ENCODE data around the gene RIPPLY3. TPM values are rescaled to one million over a fixed set of nuclear protein-coding genes. Genes with fewer than 3 reads are reported as not detected.

Gene RIPPLY3
- total RNA-seq, 1 donor from 2014 or later = not detected

DNA sequence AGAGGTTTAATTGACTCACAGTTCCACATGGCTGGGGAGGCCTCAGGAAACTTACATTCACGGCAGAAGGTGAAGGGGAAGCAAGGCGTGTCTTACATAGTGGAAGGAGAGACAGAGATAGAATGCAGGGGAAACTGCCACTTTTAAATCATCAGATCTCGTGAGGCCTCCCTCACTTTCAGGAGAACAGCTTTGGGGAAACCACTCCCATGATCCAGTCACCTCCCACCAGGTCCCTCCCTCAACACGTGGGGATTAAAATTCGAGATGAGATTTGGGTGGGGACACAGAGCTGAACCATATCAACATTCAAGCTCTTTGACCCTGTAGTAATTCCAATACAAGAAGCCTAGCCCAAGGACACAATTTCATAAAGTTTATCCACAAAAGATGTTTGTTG is 52.7 kb downstream of the RIPPLY3 start:
- peaks cover 21% of the 10 kb centered on the region for H3K4me1 ChIP-seq (ENCODE audit: insufficient read depth, low read length)
- no peaks in the 10 kb centered on the region for H3K79me2 ChIP-seq (ENCODE audit: insufficient read depth, low read length)
- H3K4me3 ChIP-seq (ENCODE audit: insufficient read depth, low read depth, low read length) = no peak overlapping the region
- Mint-ChIP-seq H3K27me3 (ENCODE audit: low read depth, unreplicated experiment) (peaks cover 2% of the 10 kb centered on the region), H3K9me3 (ENCODE audit: unreplicated experiment) (peaks cover 8% of the 10 kb centered on the region), H3K36me3 (ENCODE audit: low read depth, unreplicated experiment) (no peaks in the 10 kb centered on the region), H3K4me3 (ENCODE audit: unreplicated experiment) (no peak overlapping the region), H3K27ac (ENCODE audit: unreplicated experiment) (no peak overlapping the region), H3K4me1 (ENCODE audit: low read depth, unreplicated experiment) (peaks cover 22% of the 10 kb centered on the region)
- TF ChIP-seq EZH2 (IDR thresholded peaks at IDR 0.05; ENCODE audit: insufficient read depth, low read length) (no peak), CTCF (IDR thresholded peaks at IDR 0.05; ENCODE audit: insufficient read depth, low read depth, low read length) (no peak)
- no peak overlapping the region for H3K27ac ChIP-seq (ENCODE audit: low read depth, low read length)
- no peak overlapping the region for H2AFZ ChIP-seq (ENCODE audit: low read depth, low read length)
- no peak overlapping the region for H3K9ac ChIP-seq (ENCODE audit: low read length)
- H3K9me3 ChIP-seq (ENCODE audit: insufficient read depth, low read depth, low read length) = no peaks in the 10 kb centered on the region
- H3K36me3 ChIP-seq (ENCODE audit: insufficient read depth, low read length) = no peaks in the 10 kb centered on the region
- no peaks in the 10 kb centered on the region for H4K20me1 ChIP-seq (ENCODE audit: insufficient read depth, low read length)
- no peak for FAIRE-seq
- no peaks in the 10 kb centered on the region for H3K27me3 ChIP-seq (ENCODE audit: insufficient read depth, low read length)
- H3K4me2 ChIP-seq (ENCODE audit: low read length) = no peak overlapping the region
- no peak for DNase-seq (ENCODE audit: low read depth)

- H3K36me3 Mint-ChIP-seq (ENCODE audit: low read depth, unreplicated experiment) = no peaks in the 10 kb centered on the region
- H3K27me3 ChIP-seq (ENCODE audit: insufficient read depth, low read length) = no peaks in the 10 kb centered on the region
- H3K27me3 Mint-ChIP-seq (ENCODE audit: low read depth, unreplicated experiment) = peaks cover 2% of the 10 kb centered on the region
- peak overlapping the region; percentile 32 for H3K9ac ChIP-seq (ENCODE audit: low read length)
- peak; percentile 94 for DNase-seq (ENCODE audit: low read depth)
- H3K27ac Mint-ChIP-seq (ENCODE audit: unreplicated experiment) = peak overlapping the region; percentile 79
- no peaks in the 10 kb centered on the region for H3K36me3 ChIP-seq (ENCODE audit: insufficient read depth, low read length)
- TF ChIP-seq EZH2 (IDR thresholded peaks at IDR 0.05; ENCODE audit: insufficient read depth, low read length) (no peak), CTCF (IDR thresholded peaks at IDR 0.05; ENCODE audit: insufficient read depth, low read depth, low read length) (peak; percentile 16)
- peaks cover 9% of the 10 kb centered on the region for H3K9me3 Mint-ChIP-seq (ENCODE audit: unreplicated experiment)
- peaks cover 21% of the 10 kb centered on the region for H3K4me1 ChIP-seq (ENCODE audit: insufficient read depth, low read length)
- H3K27ac ChIP-seq (ENCODE audit: low read depth, low read length) = peak overlapping the region; percentile 62
- no peak overlapping the region for H2AFZ ChIP-seq (ENCODE audit: low read depth, low read length)
- H3K4me1 Mint-ChIP-seq (ENCODE audit: low read depth, unreplicated experiment) = peaks cover 30% of the 10 kb centered on the region
- no peak overlapping the region for H3K4me3 ChIP-seq (ENCODE audit: insufficient read depth, low read depth, low read length)
- no peaks in the 10 kb centered on the region for H3K9me3 ChIP-seq (ENCODE audit: insufficient read depth, low read depth, low read length)
- peak; percentile 91 for FAIRE-seq
- H3K79me2 ChIP-seq (ENCODE audit: insufficient read depth, low read length) = no peaks in the 10 kb centered on the region
- H4K20me1 ChIP-seq (ENCODE audit: insufficient read depth, low read length) = no peaks in the 10 kb centered on the region
- peak overlapping the region; percentile 26 for H3K4me2 ChIP-seq (ENCODE audit: low read length)
- peak overlapping the region; percentile 46 for H3K4me3 Mint-ChIP-seq (ENCODE audit: unreplicated experiment)
Observed at GRCh38 chr21:37060296-37060695, 53.8 kb downstream of the RIPPLY3 start.

DNA sequence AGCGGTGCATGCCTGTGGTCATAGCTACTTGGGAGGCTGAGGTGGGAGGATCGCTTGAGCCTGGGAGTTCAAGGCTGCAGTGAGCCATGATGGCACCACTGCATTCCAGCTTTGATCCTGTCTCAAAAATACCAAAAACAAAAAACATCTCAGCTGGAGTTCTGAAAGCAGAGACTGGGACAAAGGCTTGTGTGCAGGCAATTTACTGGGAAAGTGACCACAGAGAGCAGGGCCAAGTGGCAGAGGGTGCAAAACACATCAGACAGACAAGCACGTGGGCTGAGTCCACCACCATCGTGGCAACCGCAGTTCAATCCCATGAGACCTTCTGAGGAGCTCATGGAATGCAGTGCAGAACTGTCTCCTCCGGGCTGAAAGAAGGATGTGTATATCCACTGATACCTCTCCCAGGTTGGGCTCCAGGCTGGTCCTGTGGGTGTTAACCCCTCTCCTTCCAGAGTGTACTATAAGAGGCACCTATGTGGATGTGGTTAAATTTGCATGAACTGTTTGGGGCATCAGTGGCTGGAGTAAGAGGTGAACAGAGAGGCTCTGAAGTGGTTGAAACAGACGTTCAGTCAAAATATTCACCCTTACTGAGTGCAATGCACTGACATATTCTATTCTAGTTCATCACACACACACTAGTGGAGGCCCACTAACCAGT is 55.6 kb downstream of the RIPPLY3 start:
- Histone ChIP-seq H3K9ac (ENCODE audit: low read length) (no peak overlapping the region), H4K20me1 (ENCODE audit: insufficient read depth, low read length) (no peaks in the 10 kb centered on the region), H3K4me3 (ENCODE audit: insufficient read depth, low read depth, low read length) (no peak overlapping the region), H3K4me1 (ENCODE audit: insufficient read depth, low read length) (peaks cover 21% of the 10 kb centered on the region), H3K27ac (ENCODE audit: low read depth, low read length) (no peak overlapping the region), H2AFZ (ENCODE audit: low read depth, low read length) (no peak overlapping the region), H3K9me3 (ENCODE audit: insufficient read depth, low read depth, low read length) (no peaks in the 10 kb centered on the region), H3K79me2 (ENCODE audit: insufficient read depth, low read length) (no peaks in the 10 kb centered on the region), H3K27me3 (ENCODE audit: insufficient read depth, low read length) (no peaks in the 10 kb centered on the region), H3K36me3 (ENCODE audit: insufficient read depth, low read length) (no peaks in the 10 kb centered on the region), H3K4me2 (ENCODE audit: low read length) (peak overlapping the region; percentile 15)
- Mint-ChIP-seq H3K4me1 (ENCODE audit: low read depth, unreplicated experiment) (peaks cover 30% of the 10 kb centered on the region), H3K4me3 (ENCODE audit: unreplicated experiment) (no peak overlapping the region), H3K9me3 (ENCODE audit: unreplicated experiment) (peaks cover 6% of the 10 kb centered on the region), H3K36me3 (ENCODE audit: low read depth, unreplicated experiment) (peaks cover 2% of the 10 kb centered on the region), H3K27ac (ENCODE audit: unreplicated experiment) (peak overlapping the region; percentile 82), H3K27me3 (ENCODE audit: low read depth, unreplicated experiment) (no peaks in the 10 kb centered on the region)
- FAIRE-seq = no peak
- peak; percentile 8 for DNase-seq (ENCODE audit: low read depth)
- TF ChIP-seq CTCF (IDR thresholded peaks at IDR 0.05; ENCODE audit: insufficient read depth, low read depth, low read length) = no peak
- no peak for TF ChIP-seq EZH2 (IDR thresholded peaks at IDR 0.05; ENCODE audit: insufficient read depth, low read length)
